NCI-H446 treated with DMSO at 0.1 percent for 48 hours (cell line): ENCODE measurements around the gene SPTLC3.

Experiments
- DNase-seq: peaks from one replicate; lab custom pipeline; 2025; lab: John Stamatoyannopoulos, UW

SPTLC3 gene

DNA sequence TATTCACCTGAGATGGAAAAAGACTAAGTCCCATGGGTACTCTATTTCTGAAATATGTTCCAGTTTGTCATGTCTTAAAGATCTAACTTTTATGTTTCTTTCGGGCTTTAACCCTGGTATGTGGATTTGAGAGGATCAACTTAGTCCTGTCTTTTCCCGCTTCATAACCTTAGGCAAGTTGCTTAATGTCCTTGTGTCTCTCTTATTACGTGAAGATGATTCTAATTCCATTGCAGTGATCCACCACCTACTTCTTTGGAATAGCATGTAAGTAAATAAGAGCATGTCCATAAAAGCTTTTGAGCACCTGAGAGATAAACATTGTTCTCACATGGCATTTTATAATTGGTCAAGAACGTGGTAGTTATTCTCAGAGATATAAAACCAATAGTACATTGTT, 23.0 kb downstream of the SPTLC3 start:
- DNase-seq = no peak

DNA sequence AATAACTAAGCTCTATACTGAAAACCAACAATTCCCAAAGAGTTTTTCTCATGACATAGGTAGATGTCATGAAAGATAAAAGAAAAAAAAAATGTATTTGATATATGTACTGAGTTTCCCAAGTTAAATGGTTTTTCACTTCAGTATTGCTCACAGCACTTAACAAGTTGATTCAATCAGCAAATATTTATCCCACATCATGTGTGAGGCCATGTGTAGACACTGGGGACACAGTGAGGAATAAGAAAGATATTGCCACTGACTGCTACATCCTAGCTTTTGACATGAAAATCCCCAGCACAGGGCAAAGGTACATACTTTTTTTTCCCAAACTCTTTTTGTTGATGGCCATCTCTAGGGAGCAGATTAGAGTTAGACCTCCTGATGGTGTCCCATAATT, 25.3 kb downstream of the SPTLC3 start:
- DNase-seq = no peak

DNA sequence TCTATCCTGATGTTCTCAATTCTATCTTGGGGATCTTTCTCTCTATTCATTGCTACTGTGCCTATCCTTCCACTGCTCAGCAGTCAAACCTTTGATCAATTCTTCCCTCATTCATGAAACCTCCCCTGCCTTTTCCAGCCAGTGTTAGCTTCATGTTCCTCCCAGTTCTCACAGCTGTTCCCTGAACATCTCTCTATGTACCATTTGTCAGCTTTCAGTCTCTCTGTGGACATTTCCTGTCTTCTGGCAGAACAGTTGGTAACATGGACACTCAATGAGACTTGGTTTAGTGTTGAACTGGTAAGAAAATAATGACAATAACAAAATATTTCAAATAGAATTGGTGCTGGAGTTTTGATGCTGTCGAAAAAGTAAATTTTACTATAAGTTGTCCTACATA, 26.2 kb downstream of the SPTLC3 start:
- DNase-seq = no peak

GRCh38 chr20:13035399-13036152, 26.8 kb downstream of the SPTLC3 start:
- DNase-seq = no peak

GRCh38 chr20:13037727-13038126, 29.0 kb downstream of the SPTLC3 start:
- DNase-seq = no peak

GRCh38 chr20:13041574-13042457, 33.0 kb downstream of the SPTLC3 start:
- DNase-seq = no peak

- no peak for DNase-seq
Observed at GRCh38 chr20:13042458-13042794, 33.7 kb downstream of the SPTLC3 start.

DNA sequence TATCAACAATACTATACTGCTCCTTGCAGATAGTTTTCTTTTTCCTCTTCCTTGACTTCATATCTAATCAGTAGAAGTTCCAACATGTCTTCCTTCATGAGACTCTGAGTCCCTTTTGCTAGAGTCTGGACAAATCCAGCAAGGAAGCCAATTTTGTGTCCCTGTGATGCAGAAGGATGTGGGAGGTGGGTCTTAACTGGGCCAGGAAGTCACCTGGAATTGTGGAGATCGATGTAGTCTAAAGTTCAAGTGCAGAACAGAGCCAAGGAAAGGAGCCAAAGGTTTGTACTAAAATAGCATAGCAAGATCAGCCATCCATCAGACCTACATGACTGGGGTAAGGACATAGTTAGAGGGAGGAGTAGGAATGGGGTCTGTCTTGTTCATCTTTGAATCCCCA, 37.6 kb downstream of the SPTLC3 start:
- no peak for DNase-seq

- no peak for DNase-seq
Observed at GRCh38 chr20:13054011-13054410, 45.2 kb downstream of the SPTLC3 start.

DNA sequence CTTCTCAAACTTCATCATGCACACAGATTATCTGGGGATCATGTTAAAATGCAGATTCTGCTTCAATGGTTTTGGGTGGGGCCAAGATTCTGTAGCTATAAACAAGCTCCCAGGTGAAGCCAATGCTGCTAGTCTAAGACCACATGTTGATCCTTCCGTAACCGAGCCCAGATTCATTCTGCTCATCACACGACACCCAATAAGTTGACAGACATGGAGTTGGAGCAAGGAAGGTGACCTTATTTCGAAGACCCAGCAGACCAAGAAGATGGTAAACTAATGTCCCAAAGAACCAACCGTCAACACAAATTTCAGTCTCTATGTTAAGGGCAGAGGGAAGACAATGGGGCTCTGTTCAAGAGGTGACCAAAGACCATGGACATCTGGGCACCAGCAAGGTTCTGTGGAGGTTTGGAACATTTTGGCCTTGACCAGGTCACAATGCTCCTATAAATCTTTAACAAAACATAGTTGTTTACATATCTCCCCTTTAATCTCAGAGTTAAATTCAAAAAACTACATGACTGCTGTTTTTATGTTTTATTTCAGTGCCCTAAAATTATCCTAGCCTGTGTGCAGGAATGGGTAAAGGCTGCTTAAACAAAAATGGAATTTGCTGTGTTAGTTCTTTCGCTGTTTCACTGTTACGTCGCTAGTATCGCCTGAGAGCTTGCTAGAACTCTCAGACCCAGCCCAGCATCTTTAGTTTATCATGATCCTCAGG, 50.1 kb downstream of the SPTLC3 start:
- no peak for DNase-seq

DNA sequence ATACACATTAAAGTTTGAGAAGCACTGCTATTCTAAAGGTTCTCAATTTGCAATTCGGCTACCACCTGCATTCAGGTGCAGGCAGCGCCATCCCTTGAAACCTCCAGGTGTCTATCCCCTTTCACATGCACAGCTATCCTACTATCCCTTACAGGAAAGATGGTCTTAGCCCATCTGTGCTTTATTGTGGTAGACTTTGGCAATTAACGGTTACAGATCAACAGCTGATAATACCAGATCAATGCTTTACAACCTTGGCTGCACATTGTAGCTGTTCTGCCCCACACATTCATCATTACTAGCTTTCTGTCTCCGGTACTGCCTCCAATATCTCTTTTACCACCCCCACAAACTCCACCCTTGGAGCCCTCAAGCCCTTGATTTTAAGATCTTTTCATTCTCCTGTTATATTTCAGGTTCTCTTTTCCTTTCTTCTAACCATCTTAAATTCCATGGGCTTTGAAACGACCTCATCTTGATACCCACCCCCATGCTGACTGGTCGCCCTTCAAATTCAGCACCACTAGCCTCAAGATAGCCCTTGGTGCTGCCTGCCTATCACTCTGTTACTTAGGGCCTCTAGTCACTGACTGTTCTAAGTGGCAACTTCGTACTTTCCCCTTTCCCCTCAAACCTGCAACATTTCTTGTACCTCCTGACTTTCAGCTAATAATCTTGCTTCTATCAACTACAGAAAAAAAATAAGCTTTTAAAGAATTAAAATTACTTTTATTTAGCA, 50.8 kb downstream of the SPTLC3 start:
- DNase-seq = no peak

GRCh38 chr20:13060327-13060726, 51.6 kb downstream of the SPTLC3 start:
- DNase-seq = no peak

GRCh38 chr20:13061381-13061780, 52.6 kb downstream of the SPTLC3 start:
- DNase-seq = no peak

GRCh38 chr20:13062789-13063188, 54.0 kb downstream of the SPTLC3 start:
- DNase-seq = no peak

DNA sequence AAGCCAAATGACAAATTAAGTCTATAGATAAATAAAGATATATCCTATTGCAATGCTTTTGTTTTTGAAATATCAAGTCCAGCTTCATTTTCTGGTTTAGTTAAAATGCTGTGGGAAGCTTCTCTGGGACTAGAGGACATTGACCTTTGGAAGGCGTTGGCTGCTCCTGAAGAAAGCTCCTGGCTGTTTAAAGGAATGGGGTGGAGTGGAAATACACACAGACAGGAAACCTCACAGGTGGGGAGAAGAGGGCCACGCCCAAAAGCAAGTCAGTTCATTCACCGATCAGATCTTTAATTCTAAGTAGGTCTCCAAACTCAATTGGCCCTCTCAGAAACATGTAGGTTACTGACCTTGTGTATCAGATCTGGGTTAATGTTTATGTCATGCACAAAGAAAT, 59.6 kb downstream of the SPTLC3 start:
- DNase-seq = no peak

GRCh38 chr20:13081877-13082276, 73.1 kb downstream of the SPTLC3 start:
- no peak for DNase-seq

DNA sequence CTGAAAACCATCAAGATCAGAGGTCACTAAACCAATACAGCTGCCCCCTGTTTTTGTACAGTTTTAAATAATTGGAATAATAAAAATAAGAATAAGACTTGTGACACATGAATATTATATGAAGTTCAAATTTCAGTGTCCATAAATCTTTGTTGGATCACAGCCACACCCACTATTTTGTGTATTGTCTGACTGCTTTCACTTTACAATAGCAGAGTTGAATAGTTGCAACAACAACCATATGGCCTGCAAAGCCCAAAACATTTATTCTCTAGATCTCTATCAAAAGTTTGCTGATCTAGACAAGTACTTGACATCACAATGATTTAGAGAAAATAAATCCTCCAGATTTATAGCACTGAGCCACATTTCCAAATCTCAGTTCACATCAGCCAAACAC, 73.6 kb downstream of the SPTLC3 start:
- no peak for DNase-seq

- no peak for DNase-seq
Observed at GRCh38 chr20:13085275-13085674, 76.5 kb downstream of the SPTLC3 start.

GRCh38 chr20:13089950-13090469, 81.2 kb downstream of the SPTLC3 start:
- no peak for DNase-seq

- no peak for DNase-seq
Observed at GRCh38 chr20:13092111-13092510, 83.3 kb downstream of the SPTLC3 start.

- no peak for DNase-seq
Observed at GRCh38 chr20:13094976-13095375, 86.2 kb downstream of the SPTLC3 start.
